Ishikawa (cell line): ENCODE data around the gene CAVIN2.

Source experiments
- CEBPB ChIP-seq: IDR thresholded peaks from 2 replicates; pipeline ENCODE4 v1.6.1; 2012
- CREB1 ChIP-seq: IDR thresholded peaks from 2 replicates; pipeline ENCODE4 v1.6.1; 2012; ENCODE audit warnings: low read depth
- EGR1 ChIP-seq: IDR thresholded peaks from 2 replicates; pipeline ENCODE4 v1.6.1; 2012
- EP300 ChIP-seq: IDR thresholded peaks from 2 replicates; pipeline ENCODE4 v1.6.1; 2012; ENCODE audit warnings: borderline replicate concordance
- FOXM1 ChIP-seq: IDR thresholded peaks from 2 replicates; pipeline ENCODE4 v1.6.1; 2012; ENCODE audit warnings: low read depth, borderline replicate concordance
- NFIC ChIP-seq: IDR thresholded peaks from 2 replicates; pipeline ENCODE4 v1.6.1; 2012
- RAD21 ChIP-seq: IDR thresholded peaks from 2 replicates; pipeline ENCODE4 v1.6.1; 2012; ENCODE audit warnings: low read depth
- TAF1 ChIP-seq: IDR thresholded peaks from 2 replicates; pipeline ENCODE4 v1.6.1; 2012; ENCODE audit warnings: low read depth, mild to moderate bottlenecking
- TCF12 ChIP-seq: IDR thresholded peaks from 2 replicates; pipeline ENCODE4 v1.6.1; 2012; ENCODE audit warnings: low read depth
- TEAD4 ChIP-seq: IDR thresholded peaks from 2 replicates; pipeline ENCODE4 v1.6.1; 2012
- YY1 ChIP-seq: IDR thresholded peaks from 2 replicates; pipeline ENCODE4 v1.6.1; 2012; ENCODE audit warnings: low read depth
- ZBTB7A ChIP-seq: IDR thresholded peaks from 2 replicates; pipeline ENCODE4 v1.6.1; 2012; ENCODE audit warnings: low read depth
- TF ChIP-seq, protein P1 (sequence below): IDR thresholded peaks from 2 replicates; pipeline ENCODE4 v1.6.1; 2012; ENCODE audit warnings: low read depth, mild to moderate bottlenecking
- TF ChIP-seq, protein P2 (sequence below): IDR thresholded peaks from 2 replicates; pipeline ENCODE4 v1.6.1; 2012
- TF ChIP-seq, protein P3 (sequence below): IDR thresholded peaks from 2 replicates; pipeline ENCODE4 v1.6.1; 2012

Gene CAVIN2

DNA sequence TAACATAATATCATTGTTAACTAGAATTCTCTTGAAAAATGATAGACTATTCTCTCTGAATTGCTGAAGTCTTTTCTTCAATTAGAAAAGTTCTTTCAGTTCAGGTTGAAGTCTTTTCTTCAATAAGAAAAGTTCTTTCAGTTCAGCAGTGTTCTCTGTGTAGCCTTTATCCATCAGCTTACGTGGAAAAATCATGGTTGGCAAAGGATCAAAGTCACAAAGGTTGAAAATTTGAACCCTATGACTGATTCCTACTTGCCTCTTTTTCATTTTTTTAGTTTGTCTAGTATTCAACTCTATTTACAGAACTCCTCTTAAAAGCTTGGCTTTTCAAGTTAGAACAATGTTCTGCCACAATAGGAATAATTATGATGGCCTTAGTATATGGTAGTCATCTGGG, 25.8 kb downstream of the CAVIN2 start:
- TF ChIP-seq TEAD4: no peak
- TF ChIP-seq, protein P1, sequence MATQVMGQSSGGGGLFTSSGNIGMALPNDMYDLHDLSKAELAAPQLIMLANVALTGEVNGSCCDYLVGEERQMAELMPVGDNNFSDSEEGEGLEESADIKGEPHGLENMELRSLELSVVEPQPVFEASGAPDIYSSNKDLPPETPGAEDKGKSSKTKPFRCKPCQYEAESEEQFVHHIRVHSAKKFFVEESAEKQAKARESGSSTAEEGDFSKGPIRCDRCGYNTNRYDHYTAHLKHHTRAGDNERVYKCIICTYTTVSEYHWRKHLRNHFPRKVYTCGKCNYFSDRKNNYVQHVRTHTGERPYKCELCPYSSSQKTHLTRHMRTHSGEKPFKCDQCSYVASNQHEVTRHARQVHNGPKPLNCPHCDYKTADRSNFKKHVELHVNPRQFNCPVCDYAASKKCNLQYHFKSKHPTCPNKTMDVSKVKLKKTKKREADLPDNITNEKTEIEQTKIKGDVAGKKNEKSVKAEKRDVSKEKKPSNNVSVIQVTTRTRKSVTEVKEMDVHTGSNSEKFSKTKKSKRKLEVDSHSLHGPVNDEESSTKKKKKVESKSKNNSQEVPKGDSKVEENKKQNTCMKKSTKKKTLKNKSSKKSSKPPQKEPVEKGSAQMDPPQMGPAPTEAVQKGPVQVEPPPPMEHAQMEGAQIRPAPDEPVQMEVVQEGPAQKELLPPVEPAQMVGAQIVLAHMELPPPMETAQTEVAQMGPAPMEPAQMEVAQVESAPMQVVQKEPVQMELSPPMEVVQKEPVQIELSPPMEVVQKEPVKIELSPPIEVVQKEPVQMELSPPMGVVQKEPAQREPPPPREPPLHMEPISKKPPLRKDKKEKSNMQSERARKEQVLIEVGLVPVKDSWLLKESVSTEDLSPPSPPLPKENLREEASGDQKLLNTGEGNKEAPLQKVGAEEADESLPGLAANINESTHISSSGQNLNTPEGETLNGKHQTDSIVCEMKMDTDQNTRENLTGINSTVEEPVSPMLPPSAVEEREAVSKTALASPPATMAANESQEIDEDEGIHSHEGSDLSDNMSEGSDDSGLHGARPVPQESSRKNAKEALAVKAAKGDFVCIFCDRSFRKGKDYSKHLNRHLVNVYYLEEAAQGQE: no peak
- TF ChIP-seq ZBTB7A: no peak
- TF ChIP-seq, protein P2, sequence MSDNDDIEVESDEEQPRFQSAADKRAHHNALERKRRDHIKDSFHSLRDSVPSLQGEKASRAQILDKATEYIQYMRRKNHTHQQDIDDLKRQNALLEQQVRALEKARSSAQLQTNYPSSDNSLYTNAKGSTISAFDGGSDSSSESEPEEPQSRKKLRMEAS: no peak
- TF ChIP-seq NFIC: no peak

GRCh38 chr2:191818725-191819350, 28.1 kb downstream of the CAVIN2 start:
- TF ChIP-seq TCF12: no peak
- TF ChIP-seq YY1: no peak
- no peak for TF ChIP-seq TAF1
- TF ChIP-seq, protein P3, sequence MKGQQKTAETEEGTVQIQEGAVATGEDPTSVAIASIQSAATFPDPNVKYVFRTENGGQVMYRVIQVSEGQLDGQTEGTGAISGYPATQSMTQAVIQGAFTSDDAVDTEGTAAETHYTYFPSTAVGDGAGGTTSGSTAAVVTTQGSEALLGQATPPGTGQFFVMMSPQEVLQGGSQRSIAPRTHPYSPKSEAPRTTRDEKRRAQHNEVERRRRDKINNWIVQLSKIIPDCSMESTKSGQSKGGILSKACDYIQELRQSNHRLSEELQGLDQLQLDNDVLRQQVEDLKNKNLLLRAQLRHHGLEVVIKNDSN: no peak
- no peak for TF ChIP-seq CEBPB
- no peak for TF ChIP-seq ZBTB7A
- TF ChIP-seq EGR1: no peak
- TF ChIP-seq CREB1: no peak
- TF ChIP-seq, protein P2: no peak
- no peak for TF ChIP-seq FOXM1
- no peak for TF ChIP-seq RAD21
- no peak for TF ChIP-seq EP300
- TF ChIP-seq, protein P1: no peak
- TF ChIP-seq NFIC: no peak
- TF ChIP-seq TEAD4: no peak

DNA sequence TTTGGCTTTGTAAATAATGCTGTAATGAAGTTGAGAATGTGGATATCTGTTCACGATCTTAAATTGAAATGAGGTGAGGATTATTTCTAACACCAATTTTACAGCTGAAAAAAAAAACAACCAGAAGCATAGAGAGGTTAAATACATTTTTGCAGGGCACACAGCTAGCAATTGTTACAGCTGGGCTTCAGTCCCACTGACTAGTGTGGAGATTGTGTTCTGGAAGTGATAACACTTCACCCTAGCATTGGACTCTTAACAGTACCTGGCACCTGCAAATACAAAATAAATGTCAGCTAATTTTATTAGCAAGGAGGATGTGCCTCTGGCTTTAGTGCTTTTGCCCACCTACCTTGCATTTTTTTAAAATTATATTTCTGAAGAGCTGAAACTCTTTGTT, 28.8 kb downstream of the CAVIN2 start:
- TF ChIP-seq CEBPB (no peak), FOXM1 (no peak), EP300 (no peak), TCF12 (no peak), YY1 (no peak), EGR1 (no peak), TEAD4 (no peak), ZBTB7A (no peak), NFIC (no peak), RAD21 (no peak)
- TF ChIP-seq, protein P2: no peak
- TF ChIP-seq, protein P1: no peak

- no peak for TF ChIP-seq TAF1
- TF ChIP-seq EGR1: no peak
- TF ChIP-seq, protein P3: no peak
- TF ChIP-seq NFIC: no peak
- TF ChIP-seq EP300: no peak
- TF ChIP-seq, protein P2: no peak
- no peak for TF ChIP-seq TCF12
- no peak for TF ChIP-seq YY1
- no peak for TF ChIP-seq CEBPB
- TF ChIP-seq, protein P1: no peak
- no peak for TF ChIP-seq RAD21
- TF ChIP-seq TEAD4: no peak
- TF ChIP-seq FOXM1: no peak
- no peak for TF ChIP-seq CREB1
- no peak for TF ChIP-seq ZBTB7A
These were observed 31.9 kb downstream of the CAVIN2 start for GRCh38 chr2:191815010-191815409.
